Right cardiac atrium (tissue), 5 donors: Measurements from ENCODE around the gene GATAD2B. TPM values are rescaled to one million over a fixed set of nuclear protein-coding genes. Genes with fewer than 3 reads are reported as not detected.

Experiments used
- ATAC-seq, 2 donors: fragments of 200-7000 bp; cut with Tn5 transposase; one replicate each; pipeline versions ENCODE4 v1.8.0 to v1.9.1; 2020; ENCODE audit warnings: moderate library complexity in 2 of 2, mild to moderate bottlenecking in 1 of 2
- DNase-seq, 3 donors: peaks; one replicate each; pipeline ENCODE4 v3.0.0-alpha.2; 2020
- H3K27ac ChIP-seq: one replicate; pipeline ENCODE4 v1.5.1; 2013; ENCODE audit warnings: mild to moderate bottlenecking, low read length, control low read depth, moderate library complexity
- H3K27me3 ChIP-seq: one replicate; pipeline ENCODE4 v1.6.1; 2013; ENCODE audit not compliant: control insufficient read depth, insufficient read depth
- H3K4me1 ChIP-seq: one replicate; pipeline ENCODE4 v1.6.1; 2013; ENCODE audit warnings: low read length; ENCODE audit not compliant: control insufficient read depth, insufficient read depth
- H3K4me3 ChIP-seq: one replicate; pipeline ENCODE4 v1.5.1; 2013; ENCODE audit warnings: low read length, control low read depth
- H3K9me3 ChIP-seq: one replicate; pipeline ENCODE4 v1.6.1; 2013; ENCODE audit warnings: low read length; ENCODE audit not compliant: control insufficient read depth
- WGBS: extraction: QIAGEN DNeasy Blood & Tissue Kit; methylation state at CpG from one replicate; pipeline ENCODE4 v1.1.7; 2013; 5-methylcytosine and 5-hydroxymethylcytosine counted together
- intact Hi-C, 4 donors: fragments of 100-400 bp; cut with DNase I; formaldehyde crosslinking; loops; one replicate each; pipeline versions ENCODE4 v1.11.0 to v1.14.0; 2022 to 2023
- polyA plus RNA-seq: library from polyadenylated mRNA; stranded (reverse); fragments of 200-250 nt; gene quantifications from one replicate; pipeline ENCODE4 v1.2.3, GENCODE V29; 2013
- total RNA-seq, 4 donors: library from RNA; stranded (reverse); fragmentation: NEBNext Ultra II Directional; extraction: Animal tissue kit (Norgen Biotek cat#: 25700); gene quantifications; one replicate each; pipeline ENCODE4 v1.2.1, GENCODE V29; 2021
- donor health status: healthy with polysubstance abuse.
- donor health status: DM: no; HTN: yes; CAD: no.
- donor health status: DM: no; HTN: no; CAD: no.
- donor health status: DM: no; HTN: yes; CAD: no; lungs with severe emphysema.
- donor health status: DM: yes; HTN: yes; CAD: no.

The GATAD2B gene
- total and polyA plus RNA-seq, 5 donors: 7.2 to 50.1 (median 42.2) TPM

- DNase-seq (peak in 1 of 3 donors; percentile 32), ATAC-seq (no peak)
- intact Hi-C loops: no loop called here
- H3K9me3 ChIP-seq: no peaks in the 10 kb centered on the region
- H3K4me1 ChIP-seq: peaks cover 6% of the 10 kb centered on the region
- no peaks in the 10 kb centered on the region for H3K27me3 ChIP-seq
- H3K4me3 ChIP-seq: no peak overlapping the region
- H3K27ac ChIP-seq: no peak overlapping the region
- whole genome bisulfite sequencing: 94% methylated on average over 2 of the region's 2 CpGs
These were observed 29.0 kb upstream of the GATAD2B start for GRCh38 chr1:153951801-153952200.

- Histone ChIP-seq H3K4me1 (peaks cover 5% of the 10 kb centered on the region), H3K27ac (no peak overlapping the region), H3K27me3 (no peaks in the 10 kb centered on the region), H3K9me3 (no peaks in the 10 kb centered on the region), H3K4me3 (no peak overlapping the region)
- no peak for ATAC-seq
- intact Hi-C loops: no loop called here
- peak in 1 of 3 donors; percentile 45 for DNase-seq
- WGBS: 91% methylated on average over 11 of the region's 11 CpGs
These were observed 28.4 kb upstream of the GATAD2B start for GRCh38 chr1:153951183-153951582.

- peak within 1 kb of the TSS; percentile 94 for H3K4me3 ChIP-seq
- no peaks in the 10 kb centered on the region for H3K27me3 ChIP-seq
- peaks cover 2% of the 10 kb centered on the region for H3K4me1 ChIP-seq
- peak; percentile 78 to 84 for ATAC-seq
- intact Hi-C loops: no loop called here
- WGBS: 9% methylated on average over 28 of the region's 28 CpGs
- H3K9me3 ChIP-seq: no peaks in the 10 kb centered on the region
- H3K27ac ChIP-seq: peak within 1 kb of the TSS; percentile 97
- peak; percentile 84 to 94 (median 93) for DNase-seq
These were observed 24.0 kb upstream of the GATAD2B start, which contains the start of gene DENND4B for GRCh38 chr1:153946622-153947241. Gene DENND4B (minus strand): TSS chr1:153946718. CDS start chr1:153944374, 2,344 bp downstream.

DNA sequence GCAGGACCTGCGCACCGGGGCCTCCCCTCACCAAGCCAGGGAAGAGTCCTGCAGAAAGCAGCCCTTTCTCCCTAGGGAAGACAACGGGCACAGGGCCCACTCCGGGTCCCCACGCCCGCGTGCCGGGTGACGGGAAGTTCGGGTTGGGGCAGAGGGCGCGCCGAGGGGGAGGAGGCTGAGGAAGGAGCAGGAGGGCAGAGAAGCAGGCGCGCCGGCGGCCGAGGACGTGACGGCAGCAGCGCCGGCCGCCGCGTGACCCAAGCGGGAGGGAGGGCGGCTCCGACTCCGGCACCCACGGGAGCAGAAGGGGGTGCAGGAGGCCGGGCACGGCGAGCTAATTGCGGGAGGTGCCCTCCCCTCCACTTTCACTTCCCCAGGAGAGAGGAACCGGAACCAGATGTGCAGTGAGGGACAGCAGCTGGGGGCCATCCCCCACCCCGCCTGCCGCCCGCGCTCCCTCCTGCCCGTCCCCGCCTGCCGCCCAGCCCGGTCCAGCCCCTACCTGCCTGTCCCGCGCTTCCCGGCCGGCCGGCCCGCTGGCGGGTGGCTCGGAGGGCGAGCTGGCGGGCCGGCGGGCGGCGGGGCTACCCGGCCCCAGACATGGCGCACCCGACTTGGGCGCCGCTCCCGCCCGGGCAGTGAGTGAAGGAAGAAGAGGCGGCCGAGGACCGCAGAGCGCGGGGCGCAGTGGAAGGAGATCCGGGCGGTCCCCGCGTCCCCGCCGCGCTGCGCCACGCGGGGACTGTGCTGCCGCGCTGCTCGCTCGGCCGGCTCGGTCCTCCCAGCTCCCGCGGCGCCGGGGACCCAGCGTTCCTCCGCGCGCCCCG is 23.2 kb upstream of the GATAD2B start:
- Histone ChIP-seq H3K27me3 (no peaks in the 10 kb centered on the region), H3K4me1 (peaks cover 2% of the 10 kb centered on the region), H3K9me3 (no peaks in the 10 kb centered on the region), H3K4me3 (peak overlapping the region; percentile 94), H3K27ac (peak overlapping the region; percentile 97)
- ATAC-seq: peak; percentile 87 to 88
- WGBS: under 1% methylated on average over 94 of the region's 95 CpGs
- peak; percentile 92 to 95 (median 95) for DNase-seq
- intact Hi-C loops: no loop called here

DNA sequence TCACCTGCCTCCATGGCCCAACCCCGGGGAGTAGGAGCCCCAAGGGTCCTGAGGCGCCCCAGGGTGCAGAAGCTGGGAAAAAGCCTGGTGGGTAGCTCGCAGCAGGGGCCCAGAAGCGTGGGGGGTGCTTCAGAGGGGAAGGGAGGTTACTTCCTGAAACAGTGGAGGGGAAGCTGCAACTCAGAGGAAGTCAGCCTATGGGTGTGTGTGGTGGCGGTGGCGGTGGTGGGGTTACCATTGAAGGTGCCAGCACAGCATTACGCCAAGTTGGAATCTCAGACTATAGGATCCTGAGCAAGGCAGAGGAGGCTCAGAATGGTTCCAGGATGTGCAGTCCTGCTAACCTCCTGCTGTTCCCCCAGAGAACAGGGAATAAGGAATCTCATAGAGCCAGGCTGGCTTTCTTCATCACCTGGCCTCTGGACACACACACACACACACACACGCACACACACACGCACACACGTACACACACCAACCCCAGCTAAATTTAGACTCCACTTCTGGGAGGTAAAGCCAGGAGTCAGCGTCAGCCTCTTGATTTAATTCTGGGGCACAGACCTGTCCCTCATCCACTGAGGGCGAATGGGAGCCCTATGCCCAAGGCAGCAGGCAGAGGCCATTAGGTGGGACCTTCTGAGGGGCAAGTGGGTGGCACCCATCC is 22.5 kb upstream of the GATAD2B start:
- WGBS: 26% methylated on average over 12 of the region's 12 CpGs
- intact Hi-C loops: no loop called here

DNA sequence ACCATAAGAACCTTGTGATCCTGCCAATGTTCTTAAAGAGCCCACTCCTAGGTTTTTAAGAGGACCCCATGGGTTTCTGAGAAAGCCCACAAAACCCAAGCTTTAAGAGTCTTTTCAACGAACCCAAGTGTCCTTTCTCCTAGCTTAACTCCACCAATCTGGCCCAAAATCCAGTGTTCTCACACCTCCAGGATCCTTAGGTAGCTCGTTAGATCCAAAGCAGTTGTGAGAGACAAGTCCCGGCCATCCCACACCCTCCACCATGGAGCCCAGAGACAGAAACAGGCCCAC is 22.0 kb upstream of the GATAD2B start:
- 62% methylated on average over 3 of the region's 3 CpGs for WGBS
- intact Hi-C loops: no loop called here
- no peaks in the 10 kb centered on the region for H3K9me3 ChIP-seq
- peak overlapping the region; percentile 97 for H3K27ac ChIP-seq
- H3K4me3 ChIP-seq: peak overlapping the region; percentile 94
- H3K4me1 ChIP-seq: peaks cover 2% of the 10 kb centered on the region
- ATAC-seq: no peak
- no peak for DNase-seq
- H3K27me3 ChIP-seq: no peaks in the 10 kb centered on the region

More for the DNA sequence above, 22.5 kb upstream of the GATAD2B start:
- H3K4me1 ChIP-seq: peaks cover 2% of the 10 kb centered on the region
- ATAC-seq (peak; percentile 25 to 62), DNase-seq (peak; percentile 64 to 85 (median 84))
- no peaks in the 10 kb centered on the region for H3K9me3 ChIP-seq
- peak overlapping the region; percentile 97 for H3K27ac ChIP-seq
- peak overlapping the region; percentile 94 for H3K4me3 ChIP-seq
- no peaks in the 10 kb centered on the region for H3K27me3 ChIP-seq

DNA sequence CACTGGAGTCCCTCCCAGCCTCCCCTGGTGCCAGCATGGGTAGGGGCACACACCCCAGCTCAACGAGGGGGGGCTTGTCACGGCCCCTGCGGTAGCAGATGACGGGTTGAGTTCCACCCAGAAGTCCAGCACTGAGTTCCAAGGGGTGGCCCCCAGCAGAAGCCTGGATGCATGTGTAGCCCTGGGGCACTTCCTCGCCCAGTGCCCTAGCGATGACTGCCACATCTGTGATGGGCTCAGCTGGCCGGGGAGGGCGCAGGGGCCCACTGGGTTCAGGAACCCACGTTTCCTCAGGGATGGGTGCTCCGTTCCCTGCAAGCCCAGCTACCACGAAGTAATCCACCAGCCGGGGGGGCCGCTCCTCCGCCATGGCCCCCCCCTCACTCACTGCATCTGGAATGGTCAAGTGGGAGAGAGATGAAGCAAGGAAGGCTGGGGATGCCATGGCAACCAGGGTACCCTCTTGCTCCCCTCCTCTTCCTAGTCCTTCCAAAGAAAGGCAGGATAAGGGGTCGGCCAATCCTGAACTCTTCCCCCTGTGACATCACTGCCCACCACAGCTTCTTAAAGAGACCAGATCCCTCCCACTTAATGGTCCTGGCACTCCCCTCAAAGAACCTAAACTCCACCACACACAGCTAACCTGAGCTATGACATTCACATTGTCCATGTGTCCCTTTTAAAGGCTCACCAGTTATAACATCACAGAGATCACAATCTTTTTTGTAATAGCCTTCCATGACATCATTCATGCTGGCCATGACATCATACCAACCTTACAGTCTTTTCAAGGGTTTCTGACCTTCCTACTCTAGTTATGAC is 21.4 kb upstream of the GATAD2B start:
- Histone ChIP-seq H3K27me3 (no peaks in the 10 kb centered on the region), H3K9me3 (no peaks in the 10 kb centered on the region), H3K27ac (no peak overlapping the region), H3K4me3 (no peak overlapping the region), H3K4me1 (peaks cover 2% of the 10 kb centered on the region)
- intact Hi-C loops: no loop called here
- no peak for ATAC-seq
- peak in 2 of 3 donors; percentile 47 to 68 for DNase-seq
- 78% methylated on average over 15 of the region's 15 CpGs for WGBS

GRCh38 chr1:153942766-153943549 is 20.2 kb upstream of the GATAD2B start:
- no peak for ATAC-seq
- H3K27ac ChIP-seq: no peak overlapping the region
- intact Hi-C loops: no loop called here

GRCh38 chr1:153941826-153942725 is 19.3 kb upstream of the GATAD2B start:
- 95% methylated on average over 34 of the region's 34 CpGs for WGBS
- peaks cover 2% of the 10 kb centered on the region for H3K4me1 ChIP-seq
- no peak for ATAC-seq
- H3K9me3 ChIP-seq: no peaks in the 10 kb centered on the region
- H3K4me3 ChIP-seq: no peak overlapping the region
- peak in 2 of 3 donors; percentile 51 to 61 for DNase-seq
- no peaks in the 10 kb centered on the region for H3K27me3 ChIP-seq
- intact Hi-C loops: no loop called here
- no peak overlapping the region for H3K27ac ChIP-seq

More at GRCh38 chr1:153942766-153943549, 20.2 kb upstream of the GATAD2B start:
- whole genome bisulfite sequencing: 85% methylated on average over 11 of the region's 11 CpGs
- DNase-seq: peak in 1 of 3 donors; percentile 49
- H3K4me3 ChIP-seq: no peak overlapping the region
- H3K27me3 ChIP-seq: no peaks in the 10 kb centered on the region
- no peaks in the 10 kb centered on the region for H3K9me3 ChIP-seq
- H3K4me1 ChIP-seq: peaks cover 2% of the 10 kb centered on the region
